NCI-H2196 treated with DMSO at 0.1 percent for 48 hours (cell line): ENCODE data around the gene SMC1B.
"Not testable (repeated sequence)": the region's sequence is repeated elsewhere in the genome, so short reads cannot be mapped to it uniquely, and the experiment has no call there.

Experiments used
- DNase-seq: peaks from one replicate; lab custom pipeline; 2025; ENCODE audit not compliant: unreplicated experiment; lab: John Stamatoyannopoulos, UW

The SMC1B gene

DNA sequence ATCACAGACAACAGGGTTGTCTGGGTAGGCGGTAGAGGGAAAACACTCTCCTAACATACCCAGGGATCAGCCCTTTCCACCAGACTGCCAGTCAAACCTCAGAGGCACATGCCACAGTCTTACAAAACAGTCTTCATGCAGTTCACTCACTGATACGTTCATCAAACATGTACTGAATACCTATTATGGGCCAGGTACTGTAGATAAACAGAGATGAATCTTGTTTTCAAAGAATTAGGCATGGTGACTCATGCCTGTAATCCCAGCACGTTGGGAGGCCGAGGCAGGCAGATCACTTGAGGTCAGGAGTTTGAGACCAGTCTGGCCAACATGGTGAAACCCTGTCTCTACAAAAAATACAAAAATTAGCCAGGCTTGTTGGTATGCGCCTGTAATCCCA is 60.6 kb downstream of the SMC1B start:
- DNase-seq = not testable (repeated sequence)

- no peak for DNase-seq
Observed at GRCh38 chr22:45351956-45352355, 61.4 kb downstream of the SMC1B start.

DNA sequence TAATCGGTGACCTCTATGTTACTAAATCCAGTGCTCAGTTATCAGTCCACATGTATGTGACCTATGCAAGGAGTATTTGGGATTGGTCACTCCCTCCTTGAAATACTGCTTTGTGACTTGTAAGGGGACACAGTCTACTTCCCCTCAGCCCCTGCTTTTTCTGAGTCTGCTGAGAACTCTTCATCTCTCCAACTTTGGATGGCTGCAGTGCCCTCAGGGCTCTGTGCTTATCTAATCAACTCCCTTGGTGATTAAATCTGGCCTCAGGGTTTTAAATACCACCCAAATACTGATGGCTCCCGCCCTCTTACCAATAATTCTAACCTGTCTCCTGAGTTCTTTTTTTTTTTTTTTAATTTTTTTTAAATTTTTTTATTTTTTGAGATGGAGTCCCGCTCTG is 63.5 kb downstream of the SMC1B start:
- no peak for DNase-seq

DNA sequence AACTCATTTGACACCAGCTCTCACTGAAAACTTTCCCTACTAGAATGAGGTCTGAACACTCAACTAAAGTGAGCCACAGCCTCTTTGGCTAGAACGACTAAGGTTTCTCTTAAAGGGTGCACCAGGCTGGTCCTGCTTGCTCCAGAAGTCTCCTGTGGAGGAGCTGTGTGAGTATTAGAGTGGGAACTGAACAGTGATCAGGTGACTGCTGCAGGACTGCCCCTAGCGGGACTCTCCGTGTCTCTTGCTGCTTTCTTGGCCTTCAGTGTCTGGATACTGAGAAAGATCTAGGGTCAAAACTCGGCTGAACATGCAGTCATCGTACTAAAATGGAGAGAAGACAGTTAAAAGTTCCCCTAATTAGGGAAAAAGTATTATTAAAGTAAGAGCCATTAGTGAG is 69.1 kb downstream of the SMC1B start:
- DNase-seq = no peak

DNA sequence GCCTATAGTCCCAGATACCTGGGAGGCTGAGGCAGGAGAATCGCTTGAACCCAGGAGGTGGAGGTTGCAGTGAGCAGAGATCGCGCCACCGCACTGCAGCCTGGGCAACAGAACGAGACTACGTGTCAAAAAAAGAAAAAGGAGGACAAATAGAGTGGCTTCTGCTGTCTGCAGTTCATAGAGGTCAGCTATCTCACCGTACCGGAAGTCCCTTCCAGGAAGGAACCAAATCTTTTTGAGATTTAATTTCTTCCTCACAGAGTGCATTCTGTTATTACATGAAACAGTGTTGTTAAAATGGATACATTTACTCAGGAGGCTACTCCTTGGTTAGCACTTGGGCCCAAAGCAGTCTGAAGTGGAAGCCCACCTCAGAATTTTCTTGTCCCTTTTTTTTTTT is 70.3 kb downstream of the SMC1B start:
- DNase-seq = no peak

GRCh38 chr22:45341498-45341897 is 71.9 kb downstream of the SMC1B start:
- DNase-seq = no peak

GRCh38 chr22:45340323-45340722 is 73.1 kb downstream of the SMC1B start:
- no peak for DNase-seq

GRCh38 chr22:45338795-45339194 is 74.6 kb downstream of the SMC1B start:
- no peak for DNase-seq

DNA sequence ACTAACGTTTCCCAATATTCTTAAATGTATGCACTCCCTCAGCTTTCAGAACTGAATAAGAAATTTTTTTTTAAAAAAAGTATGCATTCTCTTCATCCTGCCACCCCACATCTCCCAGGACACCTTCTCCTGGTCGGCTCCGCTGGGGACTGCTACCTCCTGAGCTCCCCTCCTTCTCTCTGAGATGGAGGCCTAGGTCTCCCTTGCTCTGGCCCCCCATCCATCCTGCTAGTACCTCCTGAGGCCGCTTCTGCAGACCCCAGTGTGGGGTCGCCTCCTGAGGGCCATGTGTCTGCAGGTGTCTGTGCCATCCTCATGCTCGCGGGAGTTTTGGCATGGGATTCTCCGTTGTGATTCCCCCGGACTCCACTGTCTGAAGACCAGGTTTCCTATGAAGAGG is 75.9 kb downstream of the SMC1B start:
- DNase-seq = no peak

DNA sequence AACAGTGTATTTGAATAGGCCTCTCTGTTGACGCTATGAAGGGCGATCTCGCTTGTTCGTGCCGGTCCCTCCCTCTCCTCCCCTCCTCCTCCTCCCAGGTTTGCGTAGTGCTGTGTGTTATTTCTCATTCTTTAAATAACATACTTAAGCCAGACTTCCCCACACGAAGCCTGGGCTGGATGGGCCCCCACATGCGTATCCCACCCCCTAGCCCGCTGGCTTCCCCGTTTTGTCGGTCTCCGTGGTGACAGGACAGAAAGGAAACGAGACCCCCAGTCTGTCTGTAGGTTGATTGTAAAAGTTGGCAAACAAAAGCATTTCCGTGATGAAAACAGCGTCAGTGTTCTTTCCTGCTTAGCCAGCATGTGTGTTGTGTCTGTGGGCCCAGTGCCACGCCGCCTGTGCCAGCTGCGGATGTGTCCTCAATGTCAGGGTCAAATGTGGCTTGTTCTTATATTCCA is 76.4 kb downstream of the SMC1B start:
- DNase-seq = peak; percentile 63

- DNase-seq = no peak
Observed at GRCh38 chr22:45335854-45336522, 77.4 kb downstream of the SMC1B start.

- DNase-seq = no peak
Observed at GRCh38 chr22:45335021-45335818, 78.2 kb downstream of the SMC1B start.

GRCh38 chr22:45334528-45334927 is 78.9 kb downstream of the SMC1B start:
- no peak for DNase-seq

DNA sequence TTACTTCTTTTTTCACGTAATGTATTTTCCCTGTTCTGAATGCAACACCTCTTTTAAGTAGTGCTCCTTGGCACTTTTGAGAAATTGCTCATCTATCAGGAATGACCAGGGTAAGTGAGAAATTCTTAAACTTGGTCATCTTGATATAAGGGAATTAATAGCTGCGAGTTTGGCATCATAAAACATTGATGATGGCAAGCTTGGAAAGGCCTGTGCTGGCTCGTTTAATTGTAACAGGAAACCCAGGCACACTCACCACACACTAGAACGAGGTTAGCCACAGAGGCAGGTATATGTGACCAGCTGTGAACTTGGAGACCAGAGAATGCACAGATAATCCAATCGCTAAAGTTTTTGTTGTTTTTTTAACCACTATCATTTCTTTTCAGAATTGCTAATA is 79.3 kb downstream of the SMC1B start:
- DNase-seq = no peak

GRCh38 chr22:45332001-45332400 is 81.4 kb downstream of the SMC1B start:
- DNase-seq = no peak

- no peak for DNase-seq
Observed at GRCh38 chr22:45331486-45331885, 81.9 kb downstream of the SMC1B start.

GRCh38 chr22:45330548-45330947 is 82.9 kb downstream of the SMC1B start:
- no peak for DNase-seq

DNA sequence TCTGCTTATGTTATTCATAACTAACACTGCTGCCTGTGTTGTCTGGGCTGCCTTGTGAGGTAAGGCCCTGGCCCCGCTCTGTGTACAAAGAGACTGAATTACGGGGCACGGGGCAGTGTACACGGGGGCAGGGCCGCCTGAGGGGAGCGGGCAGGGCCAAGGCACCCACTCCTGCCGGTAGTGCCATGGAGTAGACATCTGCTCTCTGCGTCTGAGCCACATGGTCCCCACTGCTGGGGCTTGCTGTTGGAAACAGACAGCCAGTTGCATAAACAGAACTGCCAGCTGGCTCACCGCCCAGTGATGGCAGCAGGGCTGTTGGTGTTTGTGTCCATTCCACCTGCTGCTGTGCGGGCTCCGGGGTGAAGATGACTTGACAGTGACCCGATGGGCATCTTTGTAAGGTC is 83.9 kb downstream of the SMC1B start:
- peak; percentile 75 for DNase-seq

GRCh38 chr22:45328822-45329529 is 84.4 kb downstream of the SMC1B start:
- DNase-seq = no peak

DNA sequence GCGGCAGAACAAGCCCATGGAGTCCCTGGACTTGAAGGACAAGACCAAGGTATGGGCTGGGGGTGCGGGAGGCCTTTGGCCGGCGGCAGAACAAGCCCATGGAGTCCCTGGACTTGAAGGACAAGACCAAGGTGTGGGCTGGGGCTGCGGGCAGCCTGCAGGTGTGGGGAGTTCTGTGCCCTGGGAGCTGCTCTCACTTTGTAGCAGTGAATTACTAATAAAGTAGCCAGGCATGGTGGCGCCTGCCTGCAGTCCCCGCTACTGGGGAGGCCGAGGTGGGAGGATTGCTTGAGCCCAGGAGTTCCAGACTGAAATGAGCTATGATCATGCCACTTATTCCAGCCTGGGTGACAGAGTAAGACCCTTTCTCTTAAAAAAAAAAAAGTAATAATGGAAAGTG is 85.1 kb downstream of the SMC1B start:
- not testable (repeated sequence) for DNase-seq

DNA sequence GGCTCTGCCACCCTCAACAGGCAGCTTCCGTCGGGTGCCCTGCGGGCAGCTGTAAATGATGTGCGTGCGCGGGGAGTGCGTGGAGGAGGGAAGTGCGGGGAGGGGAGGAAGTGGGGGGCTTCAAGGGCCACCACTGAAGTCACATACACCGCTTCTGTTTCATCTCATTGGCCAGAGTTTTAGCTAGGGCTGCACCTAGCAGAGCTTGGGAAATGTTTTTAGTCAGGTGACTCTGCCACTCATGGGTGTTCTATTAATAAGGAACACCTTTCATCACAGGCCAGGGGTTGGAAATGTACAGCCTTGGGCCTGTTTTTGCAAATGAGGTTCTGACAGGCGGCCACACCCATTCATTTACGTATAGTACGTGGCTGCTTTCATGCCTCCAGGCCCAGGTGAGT is 89.1 kb downstream of the SMC1B start:
- no peak for DNase-seq

DNA sequence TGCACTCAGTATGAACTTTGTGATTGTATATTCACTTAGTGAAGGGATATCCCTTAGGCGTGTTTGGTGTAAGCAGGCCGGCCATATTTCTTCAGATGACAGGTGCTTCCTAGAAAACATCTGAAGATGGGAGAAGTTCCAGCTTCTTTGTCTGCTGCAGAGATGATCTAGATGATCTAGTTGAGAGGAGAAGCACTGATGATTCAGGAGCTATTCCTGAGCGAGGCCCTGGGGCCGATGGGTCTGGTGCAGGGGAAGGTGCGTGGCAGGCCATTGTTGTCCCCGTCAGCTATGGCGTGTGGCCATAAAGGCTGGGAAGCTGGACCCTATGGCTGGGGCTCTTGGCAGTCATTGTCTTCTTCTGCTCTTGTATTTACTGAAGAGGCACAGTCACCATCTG is 89.7 kb downstream of the SMC1B start:
- DNase-seq = no peak
